Hematopoietic multipotent progenitor cell treated with erythropoietin and hydrocortisone succinate and interleukin-3 and kit ligand, for 6 days (in vitro differentiated cells): Measurements from ENCODE around the gene MOV10.
A peak's percentile ranks its signal among the peaks of the same experiment; 100 is the strongest.
"Not testable (repeated sequence)": the region's sequence is repeated elsewhere in the genome, so short reads cannot be mapped to it uniquely, and the experiment has no call there.

Source experiments
- DNase-seq: peaks from one replicate; pipeline ENCODE4 v3.0.0-alpha.2; 2015

Gene MOV10, protein sequence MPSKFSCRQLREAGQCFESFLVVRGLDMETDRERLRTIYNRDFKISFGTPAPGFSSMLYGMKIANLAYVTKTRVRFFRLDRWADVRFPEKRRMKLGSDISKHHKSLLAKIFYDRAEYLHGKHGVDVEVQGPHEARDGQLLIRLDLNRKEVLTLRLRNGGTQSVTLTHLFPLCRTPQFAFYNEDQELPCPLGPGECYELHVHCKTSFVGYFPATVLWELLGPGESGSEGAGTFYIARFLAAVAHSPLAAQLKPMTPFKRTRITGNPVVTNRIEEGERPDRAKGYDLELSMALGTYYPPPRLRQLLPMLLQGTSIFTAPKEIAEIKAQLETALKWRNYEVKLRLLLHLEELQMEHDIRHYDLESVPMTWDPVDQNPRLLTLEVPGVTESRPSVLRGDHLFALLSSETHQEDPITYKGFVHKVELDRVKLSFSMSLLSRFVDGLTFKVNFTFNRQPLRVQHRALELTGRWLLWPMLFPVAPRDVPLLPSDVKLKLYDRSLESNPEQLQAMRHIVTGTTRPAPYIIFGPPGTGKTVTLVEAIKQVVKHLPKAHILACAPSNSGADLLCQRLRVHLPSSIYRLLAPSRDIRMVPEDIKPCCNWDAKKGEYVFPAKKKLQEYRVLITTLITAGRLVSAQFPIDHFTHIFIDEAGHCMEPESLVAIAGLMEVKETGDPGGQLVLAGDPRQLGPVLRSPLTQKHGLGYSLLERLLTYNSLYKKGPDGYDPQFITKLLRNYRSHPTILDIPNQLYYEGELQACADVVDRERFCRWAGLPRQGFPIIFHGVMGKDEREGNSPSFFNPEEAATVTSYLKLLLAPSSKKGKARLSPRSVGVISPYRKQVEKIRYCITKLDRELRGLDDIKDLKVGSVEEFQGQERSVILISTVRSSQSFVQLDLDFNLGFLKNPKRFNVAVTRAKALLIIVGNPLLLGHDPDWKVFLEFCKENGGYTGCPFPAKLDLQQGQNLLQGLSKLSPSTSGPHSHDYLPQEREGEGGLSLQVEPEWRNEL

DNA sequence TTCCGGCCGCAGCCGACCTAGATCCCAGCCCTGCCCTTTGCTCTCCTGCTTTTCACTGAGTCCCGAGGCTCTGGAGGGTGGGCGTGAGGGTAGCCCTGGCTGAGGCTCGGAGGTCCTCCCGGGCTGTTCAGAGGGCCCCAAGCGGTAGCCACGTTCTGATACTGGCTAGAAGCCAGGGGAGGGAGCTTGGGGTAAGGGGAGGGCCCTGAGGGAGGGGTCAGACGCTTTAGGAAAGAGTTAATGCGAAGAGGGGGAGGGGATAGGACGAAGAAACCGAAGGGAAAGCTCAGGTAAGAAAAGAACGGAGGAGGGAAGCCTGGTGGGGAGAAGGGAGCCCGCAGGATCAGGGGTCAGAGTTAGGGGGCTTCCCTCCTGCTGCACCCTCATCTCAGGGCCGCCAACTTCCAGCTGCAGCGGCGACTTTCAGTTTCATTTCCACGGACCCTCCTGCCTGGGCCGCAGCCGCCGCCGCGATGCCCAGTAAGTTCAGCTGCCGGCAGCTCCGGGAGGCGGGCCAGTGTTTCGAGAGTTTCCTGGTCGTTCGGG lies at the start of gene MOV10:
Gene MOV10 (plus strand): TSS at position 220 of the 546 bp plus-strand sequence. CDS start 254 bp downstream, at position 474.
- DNase-seq: peak; percentile 84

DNA sequence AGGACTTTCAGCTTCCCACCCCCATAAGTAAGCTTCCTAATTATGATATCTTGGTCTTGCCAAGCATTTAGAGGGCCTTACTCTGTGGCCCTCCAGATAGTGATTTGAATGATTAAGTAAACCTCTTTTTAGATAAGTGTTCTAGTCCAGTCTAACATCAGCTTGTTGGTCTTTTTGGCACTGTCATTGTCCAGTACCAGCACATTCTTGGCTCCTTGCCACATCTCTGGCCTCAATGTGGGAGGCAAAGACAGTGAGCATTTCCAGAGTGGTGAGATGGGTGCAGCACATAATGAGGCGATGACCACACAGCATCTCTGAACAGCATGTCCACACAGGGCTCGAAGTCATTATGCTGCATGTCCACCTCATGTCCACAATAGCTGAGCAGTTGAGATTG lies 48.8 kb upstream of the MOV10 start:
- peak; percentile 50 for DNase-seq

DNA sequence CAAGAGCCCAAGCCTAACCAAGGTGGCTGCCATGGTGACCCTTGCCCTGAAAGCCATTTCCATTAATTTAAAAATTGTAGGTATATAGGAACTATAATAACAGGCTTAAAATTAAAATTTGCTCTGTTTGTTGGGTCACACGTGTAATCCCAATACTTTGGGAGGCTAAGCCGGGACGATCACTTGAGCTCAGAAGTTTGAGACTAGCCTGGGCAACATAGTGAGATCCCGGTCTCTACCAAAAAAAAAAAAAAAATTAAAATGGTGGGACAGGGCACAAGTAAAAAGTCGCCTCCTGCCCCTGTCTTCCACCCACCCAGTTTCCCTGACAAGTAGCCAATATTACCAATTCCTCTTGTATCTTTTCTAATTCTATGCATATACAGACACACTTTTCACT lies 48.3 kb upstream of the MOV10 start:
- no peak for DNase-seq

DNA sequence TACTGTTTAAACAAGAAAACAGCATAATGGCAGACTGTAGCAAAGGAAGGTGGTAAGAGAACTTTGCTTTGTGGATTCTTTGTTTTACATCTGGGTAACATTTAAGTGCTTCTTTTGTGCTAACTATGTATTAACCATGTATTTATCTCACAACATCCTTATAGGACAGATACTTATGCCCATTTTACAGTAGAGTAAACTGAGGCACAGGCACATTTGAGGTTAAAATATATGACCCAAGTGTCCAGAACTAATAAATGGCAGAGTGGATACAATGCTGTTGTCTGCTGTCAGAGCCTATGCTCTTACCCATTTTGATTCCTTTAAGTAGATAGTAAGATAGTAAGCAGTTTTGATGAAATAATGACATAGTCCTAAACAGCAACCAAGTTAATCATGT lies 47.6 kb upstream of the MOV10 start:
- no peak for DNase-seq

DNA sequence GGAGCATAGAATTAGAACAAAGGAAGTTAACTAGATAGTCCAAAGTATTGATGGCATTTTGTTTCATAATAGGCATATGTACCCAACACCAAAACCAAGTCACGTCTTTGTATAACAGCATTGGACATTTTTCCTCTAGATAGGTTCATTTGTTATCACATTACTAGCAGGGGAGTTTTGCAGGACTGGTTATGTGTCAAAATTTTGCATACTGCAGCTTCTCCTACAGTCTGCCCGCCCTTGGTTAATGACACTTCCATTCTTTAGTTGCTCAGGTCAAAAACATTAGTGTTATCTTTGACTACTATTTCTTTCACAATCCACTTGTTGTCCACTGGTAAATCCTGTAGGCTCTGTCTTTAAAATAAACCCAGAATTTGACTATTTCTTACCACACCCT lies 45.9 kb upstream of the MOV10 start:
- peak; percentile 35 for DNase-seq

DNA sequence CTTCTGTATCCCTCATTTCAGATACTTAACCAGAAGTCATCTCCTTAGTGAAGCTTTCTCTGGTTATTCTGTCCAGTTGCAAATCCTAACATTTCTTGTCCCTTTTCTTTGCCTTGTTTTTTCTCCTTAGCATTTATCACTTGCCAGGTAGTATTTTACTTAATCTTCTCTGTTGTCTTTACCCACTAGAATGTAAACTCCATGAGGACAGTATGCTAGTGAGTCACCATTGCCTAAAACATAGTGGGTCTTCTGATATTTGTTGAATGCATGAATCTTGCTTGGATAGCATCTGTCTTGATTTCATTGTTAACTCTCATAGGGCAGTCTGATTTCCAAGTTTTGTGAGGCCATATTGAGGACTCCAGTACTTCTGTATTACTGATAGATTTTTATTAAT lies 45.2 kb upstream of the MOV10 start:
- no peak for DNase-seq

DNA sequence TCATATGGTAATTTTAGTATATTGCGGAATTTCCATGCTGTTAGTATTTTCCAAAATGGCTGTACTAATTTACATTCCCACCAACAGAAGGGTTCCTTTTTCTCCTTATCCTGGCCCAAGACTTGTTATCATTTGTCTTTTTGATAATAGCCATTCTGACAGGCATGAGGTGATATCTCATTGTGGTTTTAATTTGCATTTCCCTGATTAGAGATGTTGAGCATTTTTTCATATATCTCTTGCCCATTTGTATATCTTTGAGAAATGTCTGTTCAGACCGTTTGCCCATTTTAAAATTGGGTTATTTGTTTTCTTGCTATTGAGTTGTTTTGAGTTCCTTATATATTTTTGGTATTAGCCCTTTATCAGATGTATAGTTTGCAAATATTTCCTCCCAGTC lies 40.8 kb upstream of the MOV10 start:
- DNase-seq: peak; percentile 51

DNA sequence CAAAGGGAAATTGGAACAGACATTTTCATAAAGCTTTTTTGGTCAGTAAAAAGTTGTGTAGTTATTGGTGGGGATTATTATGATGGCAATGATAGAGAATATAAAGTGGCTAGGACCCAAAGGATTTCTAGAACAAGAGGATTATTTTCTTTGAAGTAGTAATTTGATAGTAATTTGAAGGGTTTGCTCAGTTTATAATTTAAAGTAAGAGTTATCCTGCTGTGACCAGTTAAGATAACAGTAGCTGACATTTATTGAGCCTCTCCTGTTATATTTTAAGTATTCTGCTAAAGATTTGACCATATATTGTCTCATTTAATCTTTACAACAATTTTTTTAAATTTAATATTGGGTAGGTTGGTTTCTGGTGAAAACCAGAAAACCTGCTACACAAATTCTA lies 40.1 kb upstream of the MOV10 start:
- DNase-seq: no peak

DNA sequence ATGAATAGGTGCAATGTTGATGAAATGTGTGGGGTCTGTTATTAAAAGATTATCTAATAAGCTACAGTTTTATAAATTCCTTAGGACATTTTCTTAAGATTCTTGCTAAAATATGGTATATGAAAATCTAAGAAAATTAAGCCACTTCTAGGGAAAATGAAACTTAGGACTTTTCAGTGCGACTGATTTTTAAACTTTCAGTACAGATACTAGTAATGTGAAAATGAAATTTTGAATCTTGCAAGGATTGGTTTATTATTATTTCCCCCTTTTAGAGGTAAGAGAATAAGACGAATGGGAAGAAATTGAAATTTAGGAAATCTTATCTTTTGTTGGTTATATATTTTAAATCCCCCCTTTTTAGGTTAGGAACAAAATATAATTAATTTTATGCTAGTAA lies 38.4 kb upstream of the MOV10 start:
- DNase-seq: no peak

DNA sequence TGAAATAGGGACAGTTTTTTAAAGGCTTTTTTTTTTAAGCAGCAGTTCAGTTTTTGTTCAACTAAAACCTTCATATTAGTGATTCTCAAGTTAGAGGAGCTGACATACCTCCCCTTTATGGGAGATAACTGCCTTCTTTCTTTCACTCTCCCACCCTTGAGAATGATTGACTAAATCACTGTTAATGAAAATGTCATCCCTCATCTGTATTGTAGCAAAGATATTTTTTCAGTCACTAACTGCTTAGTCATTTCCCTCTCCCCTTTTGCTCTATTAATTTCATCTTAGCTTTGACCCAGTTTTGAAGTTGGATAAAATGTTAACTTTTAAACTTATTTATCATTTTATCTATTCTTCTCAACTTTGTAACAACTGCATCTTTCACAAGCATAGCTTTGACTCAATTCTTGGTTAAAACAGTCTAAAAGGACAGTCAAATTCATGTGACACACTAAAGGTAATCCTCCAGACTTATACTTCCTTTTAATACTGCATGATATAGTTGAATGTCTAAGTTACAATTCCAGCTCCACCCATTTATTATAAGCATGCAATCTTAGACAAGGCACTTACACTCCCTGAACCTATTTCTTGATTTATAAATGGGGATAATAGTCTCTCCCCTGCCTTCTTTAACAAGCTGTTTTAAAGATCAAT lies 37.7 kb upstream of the MOV10 start:
- DNase-seq: no peak

DNA sequence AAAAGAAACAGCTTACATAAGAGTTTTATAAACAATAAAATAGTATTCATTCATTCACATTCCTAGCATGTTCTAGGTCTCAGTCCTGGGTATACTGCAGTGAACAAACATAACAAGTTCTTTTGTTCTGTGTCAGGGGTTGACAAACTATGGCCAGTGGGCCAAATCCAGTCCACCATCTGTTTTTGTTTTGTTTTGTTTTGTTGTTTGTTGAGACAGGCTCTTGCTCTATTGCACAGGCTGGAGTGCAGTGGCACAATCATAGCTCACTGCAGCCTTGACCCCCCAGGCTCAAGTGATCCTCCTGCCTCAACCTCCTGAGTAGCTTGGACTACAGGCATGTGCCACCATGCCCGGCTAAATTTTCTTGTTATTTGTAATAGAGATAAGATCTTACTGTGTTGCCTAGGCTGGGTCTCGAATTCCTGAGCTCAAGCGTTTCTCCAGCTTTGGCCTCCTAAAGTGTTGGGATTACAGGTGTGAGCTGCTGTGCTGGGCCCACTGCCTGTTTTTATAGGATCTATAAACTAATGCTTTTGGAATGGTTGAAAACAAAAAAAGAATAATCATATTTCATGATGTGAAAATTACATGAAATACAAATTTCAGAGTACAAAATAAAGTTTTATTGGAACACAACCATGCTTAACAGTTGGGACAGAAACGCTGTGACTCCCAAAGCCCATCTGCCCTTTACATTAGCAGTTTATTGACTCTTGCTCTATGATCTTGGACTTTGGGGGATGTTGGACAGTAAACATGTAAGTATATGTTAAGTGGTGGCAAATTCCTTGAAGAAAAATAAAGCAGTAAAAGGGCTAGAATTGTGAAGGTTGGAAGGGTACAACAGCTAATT lies 37.0 kb upstream of the MOV10 start:
- DNase-seq: no peak

DNA sequence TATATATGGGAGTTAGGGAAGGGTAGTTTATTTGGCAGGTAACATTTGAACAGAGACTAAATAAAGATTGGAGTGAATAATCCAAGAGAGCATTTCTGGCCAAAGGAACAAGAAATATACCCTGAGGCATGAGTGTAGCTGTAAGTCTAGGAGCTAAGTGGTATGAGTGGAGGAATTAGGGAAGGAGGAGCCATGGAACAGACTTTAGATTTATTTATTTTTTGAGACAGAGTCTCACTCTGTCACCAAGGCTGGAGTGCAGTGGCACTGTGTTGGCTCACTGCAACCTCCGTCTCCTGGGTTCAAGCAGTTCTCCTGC lies 36.4 kb upstream of the MOV10 start:
- no peak for DNase-seq

DNA sequence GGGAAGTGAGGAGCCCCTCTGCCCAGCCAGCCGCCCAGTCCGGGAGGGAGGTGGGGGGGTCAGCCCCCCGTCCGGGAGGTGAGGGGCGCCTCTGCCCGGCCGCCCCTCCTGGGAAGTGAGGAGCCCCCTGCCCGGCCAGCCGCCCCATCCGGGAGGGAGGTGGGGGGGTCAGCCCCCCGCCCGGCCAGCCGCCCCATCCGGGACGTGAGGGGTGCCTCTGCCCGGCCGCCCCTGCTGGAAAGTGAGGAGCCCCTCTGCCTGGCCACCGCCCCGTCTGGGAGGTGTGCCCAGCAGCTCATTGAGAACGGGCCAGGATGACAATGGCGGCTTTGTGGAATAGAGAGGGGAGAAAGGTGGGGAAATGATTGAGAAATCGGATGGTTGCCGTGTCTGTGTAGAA lies 34.0 kb upstream of the MOV10 start:
- DNase-seq: not testable (repeated sequence)

DNA sequence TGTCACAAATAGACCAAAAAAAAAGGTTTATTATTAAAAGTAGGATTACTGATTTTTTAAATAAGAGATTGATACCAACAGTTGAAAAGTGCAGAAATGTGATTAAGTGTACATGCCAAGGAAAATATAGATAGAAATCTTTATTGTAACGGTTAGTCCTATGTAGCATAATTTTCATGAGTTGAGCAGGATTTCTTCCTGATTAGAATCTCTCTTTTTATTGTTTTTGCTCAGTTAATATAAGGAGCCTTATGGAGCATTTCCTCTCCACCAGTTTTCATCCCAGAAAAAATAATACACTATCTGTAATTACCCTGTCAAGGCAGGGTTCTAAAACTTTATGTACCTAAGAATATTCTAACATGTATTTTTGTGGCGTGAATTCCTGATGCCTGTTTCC lies 31.4 kb upstream of the MOV10 start:
- DNase-seq: no peak

DNA sequence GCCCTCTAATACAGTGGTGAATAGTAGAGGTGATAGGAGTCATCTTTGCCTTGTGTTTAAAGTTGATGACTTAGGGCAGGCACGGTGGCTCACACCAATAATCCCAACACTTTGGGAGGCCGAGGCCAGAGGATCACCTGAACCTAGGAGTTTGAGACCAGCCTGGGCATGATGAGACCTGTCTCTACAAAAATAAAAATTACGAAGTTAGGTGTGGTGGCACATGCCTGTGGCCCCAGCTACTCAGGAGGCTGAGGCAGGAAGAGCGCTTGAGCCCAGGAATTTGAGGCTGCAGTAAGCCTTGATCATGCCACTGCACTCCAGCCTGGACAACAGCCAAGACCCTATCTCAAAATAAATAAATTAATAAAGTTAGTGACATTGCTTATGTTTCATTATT lies 28.2 kb upstream of the MOV10 start:
- DNase-seq: no peak

DNA sequence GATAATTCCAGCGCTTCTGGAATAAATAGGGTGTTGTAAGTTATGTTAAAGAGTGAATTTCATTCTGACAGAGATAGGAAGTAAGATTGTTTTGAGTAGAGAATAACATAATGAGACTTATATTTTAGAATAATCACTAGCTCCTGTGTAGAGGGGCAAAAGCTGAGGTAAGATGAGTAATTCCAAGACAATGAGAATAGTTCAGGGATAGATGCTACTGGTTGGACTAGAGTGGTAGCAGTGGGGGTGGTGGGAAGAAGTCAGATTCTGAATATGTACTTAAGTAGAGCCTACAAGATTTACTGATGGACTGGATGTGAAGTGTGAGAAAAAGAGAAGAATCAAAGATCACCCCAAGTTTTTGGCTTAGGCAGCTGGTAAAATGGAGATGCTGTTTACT lies 23.3 kb upstream of the MOV10 start:
- no peak for DNase-seq

DNA sequence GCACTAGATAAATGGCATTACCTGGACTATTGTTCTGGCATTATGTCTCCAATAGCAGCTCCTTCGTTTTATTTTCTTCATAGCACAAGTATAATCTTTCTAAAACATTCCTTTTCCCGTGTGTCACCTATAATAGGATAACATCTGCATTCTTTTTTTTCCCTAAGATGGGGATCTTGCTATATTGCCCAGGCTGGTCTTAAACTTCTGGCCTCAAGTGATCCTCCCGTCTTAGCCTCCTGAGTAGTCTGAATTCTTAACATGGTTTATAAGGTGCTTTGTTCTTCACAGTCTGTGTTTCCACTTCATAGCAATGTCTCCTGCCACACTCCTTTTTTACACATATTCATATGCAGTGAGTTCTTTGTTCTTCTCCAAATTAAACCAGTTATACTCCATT lies 8.6 kb upstream of the MOV10 start:
- no peak for DNase-seq

DNA sequence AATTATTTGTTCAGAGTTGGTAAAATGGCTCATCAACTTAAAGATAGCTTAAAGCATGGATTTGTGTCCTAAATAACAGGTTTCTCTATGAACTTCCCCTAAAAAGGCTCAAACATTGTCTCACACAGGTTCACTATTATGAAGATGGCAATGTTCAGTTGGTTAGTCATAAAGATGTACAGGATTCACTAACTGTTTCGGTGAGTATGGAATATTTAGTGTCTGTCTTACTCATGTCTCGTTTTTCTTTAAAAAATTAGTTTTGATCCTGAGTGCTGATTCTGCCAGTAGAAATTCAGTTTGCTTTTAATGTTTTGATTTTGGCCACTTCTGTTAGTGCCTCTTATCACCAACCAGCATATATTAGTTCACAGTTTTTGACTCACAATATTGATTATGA lies 7.5 kb upstream of the MOV10 start:
- DNase-seq: no peak

DNA sequence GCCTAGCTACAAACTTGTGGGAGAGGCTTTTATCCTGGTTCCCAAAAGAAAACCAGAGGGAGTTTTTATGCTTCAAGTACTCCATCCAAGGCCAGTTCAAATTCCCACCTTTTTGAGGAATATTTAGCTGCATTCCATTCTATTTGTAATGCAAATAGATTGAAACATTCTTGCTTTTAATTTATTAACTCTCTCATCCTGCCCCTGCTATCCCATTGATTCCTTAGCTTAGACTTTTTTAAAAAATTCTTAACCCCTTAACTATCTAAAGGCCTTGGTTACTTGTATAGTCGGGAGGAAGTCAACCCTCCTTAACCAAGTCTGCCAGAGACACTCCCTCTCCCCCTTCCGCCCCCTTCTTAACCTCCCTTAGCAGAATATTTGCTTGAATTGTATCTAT lies 2.5 kb upstream of the MOV10 start:
- no peak for DNase-seq

DNA sequence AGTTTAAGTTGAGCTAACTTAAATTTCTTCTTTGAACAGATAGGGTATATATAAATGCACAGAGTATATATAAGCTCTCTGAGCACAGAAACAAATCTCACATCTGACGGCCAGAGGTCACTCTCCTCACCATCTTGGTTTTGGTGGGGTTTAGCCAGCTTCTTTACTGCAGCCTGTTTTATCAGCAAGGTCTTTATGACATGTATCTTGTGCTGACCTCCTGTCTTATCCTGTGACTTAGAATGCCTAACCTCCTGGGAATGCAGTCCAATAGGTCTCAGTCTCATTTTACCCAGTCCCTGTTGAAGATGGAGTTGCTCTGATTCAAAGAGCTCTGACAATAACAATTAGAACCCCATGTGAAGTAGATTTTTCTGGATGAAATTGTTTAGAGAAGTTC lies 1.6 kb upstream of the MOV10 start:
- DNase-seq: no peak

DNA sequence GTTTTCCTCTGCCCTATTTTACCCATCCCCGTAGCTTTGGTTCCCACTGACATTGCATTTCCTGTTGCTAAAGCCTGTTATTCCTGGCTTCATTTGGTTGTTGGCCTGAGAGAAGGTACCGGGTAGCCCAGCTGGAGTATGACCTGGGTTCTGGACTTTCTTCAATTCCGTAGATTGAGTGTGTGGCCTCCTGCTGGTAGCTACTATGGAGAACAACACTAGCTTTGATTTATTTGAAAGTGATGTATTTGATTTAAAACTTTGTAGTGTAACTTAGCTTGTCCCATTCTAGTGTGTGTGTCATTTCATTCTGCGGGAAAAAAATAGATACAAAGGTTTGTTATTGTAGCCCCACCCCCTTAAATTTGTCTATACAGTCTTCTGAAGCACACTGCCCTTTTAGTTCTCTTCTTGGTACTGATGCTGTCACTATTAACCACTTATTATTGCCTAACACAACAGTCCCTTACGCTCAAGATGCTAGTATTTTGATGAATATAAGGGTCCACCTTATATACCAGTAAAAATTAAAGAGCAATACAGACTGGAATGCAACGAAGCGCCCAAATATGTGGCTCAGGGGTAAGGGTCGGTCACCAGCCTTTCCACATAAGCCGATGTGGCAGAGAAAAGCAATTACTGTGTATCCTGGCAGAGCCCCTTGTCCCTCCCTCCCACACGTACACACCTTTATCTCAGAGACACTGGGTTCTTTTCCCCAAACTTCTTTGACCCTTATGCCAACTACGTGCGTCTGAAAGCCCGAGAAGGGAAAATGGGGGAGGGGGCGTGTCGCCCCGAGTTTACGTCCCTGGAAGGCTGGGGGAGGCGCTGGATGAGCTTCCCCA lies 643 bp upstream of the MOV10 start:
- peak; percentile 59 for DNase-seq
